Measurements from ENCODE around the gene AFDN.

AFDN gene

GRCh38 chr6:167825332-167826229 is 1.1 kb upstream of the AFDN start:
- Histone ChIP-seq H3F3A (ENCODE audit: insufficient read depth) (0 out of 2 replicates have a peak, but pooled peaks cover 9% of the 10 kb centered on the region), H3K9me3 (ENCODE audit: insufficient read depth, low read length) (no peaks in the 10 kb centered on the region), H4K20me1 (ENCODE audit: low read depth, low read length) (peaks cover 19% of the 10 kb centered on the region), H3K27me3 (ENCODE audit: low read length) (no peaks in the 10 kb centered on the region), H3K4me2 (ENCODE audit: low read depth, low read length, poor library complexity, severe bottlenecking) (no peak overlapping the region), H3K79me2 (ENCODE audit: insufficient read depth, low read length) (no peaks in the 10 kb centered on the region), H3K4me3 (ENCODE audit: insufficient read depth, low read length, poor library complexity, severe bottlenecking) (no peak overlapping the region), H3K36me3 (ENCODE audit: low read length) (no peaks in the 10 kb centered on the region), H2AFZ (ENCODE audit: low read depth, low read length, severe bottlenecking) (no peak overlapping the region), H3K9me2 (replicated peaks; ENCODE audit: insufficient read depth, low read length) (no peaks in the 10 kb centered on the region), H3K9ac (ENCODE audit: low read length) (no peak overlapping the region), H3K27ac (ENCODE audit: low read depth, low read length) (no peak overlapping the region)
- TF ChIP-seq EZH2phosphoT487 (conservative IDR thresholded peaks at IDR 0.05; ENCODE audit: low read length) (no peak), CTCF (IDR thresholded peaks at IDR 0.05; ENCODE audit: insufficient read depth, low read length, poor library complexity, severe bottlenecking) (no peak)

GRCh38 chr6:167826230-167826895 is 348 bp upstream of the AFDN start:
- Histone ChIP-seq H3K4me3 (ENCODE audit: insufficient read depth, low read length, poor library complexity, severe bottlenecking) (peak overlapping the region; percentile 59), H3F3A (ENCODE audit: insufficient read depth) (0 out of 2 replicates have a peak, but pooled peaks cover 9% of the 10 kb centered on the region), H3K9me2 (replicated peaks; ENCODE audit: insufficient read depth, low read length) (no peaks in the 10 kb centered on the region), H3K27me3 (ENCODE audit: low read length) (no peaks in the 10 kb centered on the region), H3K9ac (ENCODE audit: low read length) (peak overlapping the region; percentile 50), H3K4me2 (ENCODE audit: low read depth, low read length, poor library complexity, severe bottlenecking) (peak overlapping the region; percentile 52), H2AFZ (ENCODE audit: low read depth, low read length, severe bottlenecking) (peak overlapping the region; percentile 87), H3K27ac (ENCODE audit: low read depth, low read length) (no peak overlapping the region), H3K79me2 (ENCODE audit: insufficient read depth, low read length) (no peaks in the 10 kb centered on the region; the same call in 1 of the 2 replicates), H4K20me1 (ENCODE audit: low read depth, low read length) (peaks cover 21% of the 10 kb centered on the region), H3K9me3 (ENCODE audit: insufficient read depth, low read length) (no peaks in the 10 kb centered on the region), H3K36me3 (ENCODE audit: low read length) (no peaks in the 10 kb centered on the region)
- no peak for TF ChIP-seq CTCF (IDR thresholded peaks at IDR 0.05; ENCODE audit: insufficient read depth, low read length, poor library complexity, severe bottlenecking)
- TF ChIP-seq EZH2phosphoT487 (conservative IDR thresholded peaks at IDR 0.05; ENCODE audit: low read length), result no peak

- TF ChIP-seq CTCF (IDR thresholded peaks at IDR 0.05; ENCODE audit: insufficient read depth, low read length, poor library complexity, severe bottlenecking) (no peak), EZH2phosphoT487 (conservative IDR thresholded peaks at IDR 0.05; ENCODE audit: low read length) (no peak)
- H2AFZ ChIP-seq (ENCODE audit: low read depth, low read length, severe bottlenecking), result no peak overlapping the region
- peaks cover 2% of the 10 kb centered on the region for H3K79me2 ChIP-seq (ENCODE audit: insufficient read depth, low read length)
- peak overlapping the region; percentile 45; the same call in 1 of the 2 replicates for H3K9ac ChIP-seq (ENCODE audit: low read length)
- H3K9me3 ChIP-seq (ENCODE audit: insufficient read depth, low read length), result no peaks in the 10 kb centered on the region
- no peaks in the 10 kb centered on the region for H3K27me3 ChIP-seq (ENCODE audit: low read length)
- H3K36me3 ChIP-seq (ENCODE audit: low read length), result no peaks in the 10 kb centered on the region
- H3K27ac ChIP-seq (ENCODE audit: low read depth, low read length), result no peak overlapping the region
- H3K4me2 ChIP-seq (ENCODE audit: low read depth, low read length, poor library complexity, severe bottlenecking), result peak overlapping the region; percentile 58
- peaks cover 35% of the 10 kb centered on the region for H4K20me1 ChIP-seq (ENCODE audit: low read depth, low read length)
- no peaks in the 10 kb centered on the region for H3K9me2 ChIP-seq (replicated peaks; ENCODE audit: insufficient read depth, low read length)
- 0 out of 2 replicates have a peak, but pooled peaks cover 9% of the 10 kb centered on the region for H3F3A ChIP-seq (ENCODE audit: insufficient read depth)
- peak overlapping the region; percentile 50 for H3K4me3 ChIP-seq (ENCODE audit: insufficient read depth, low read length, poor library complexity, severe bottlenecking)
Observed at GRCh38 chr6:167827583-167828324, 1.0 kb downstream of the AFDN start.

Measured in SU-DHL-6 (cell line).